IPS DF 4.7 (cell line): Measurements from ENCODE around the gene POP5.
"Not testable (repeated sequence)": the region's sequence is repeated elsewhere in the genome, so short reads cannot be mapped to it uniquely, and the experiment has no call there.

ENCODE experiments used
- DNase-seq: peaks from one replicate; pipeline ENCODE4 v3.0.0-alpha.2; 2013; ENCODE audit warnings: low spot score; ENCODE audit errors: extremely low read depth

POP5 gene, protein sequence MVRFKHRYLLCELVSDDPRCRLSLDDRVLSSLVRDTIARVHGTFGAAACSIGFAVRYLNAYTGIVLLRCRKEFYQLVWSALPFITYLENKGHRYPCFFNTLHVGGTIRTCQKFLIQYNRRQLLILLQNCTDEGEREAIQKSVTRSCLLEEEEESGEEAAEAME

DNA sequence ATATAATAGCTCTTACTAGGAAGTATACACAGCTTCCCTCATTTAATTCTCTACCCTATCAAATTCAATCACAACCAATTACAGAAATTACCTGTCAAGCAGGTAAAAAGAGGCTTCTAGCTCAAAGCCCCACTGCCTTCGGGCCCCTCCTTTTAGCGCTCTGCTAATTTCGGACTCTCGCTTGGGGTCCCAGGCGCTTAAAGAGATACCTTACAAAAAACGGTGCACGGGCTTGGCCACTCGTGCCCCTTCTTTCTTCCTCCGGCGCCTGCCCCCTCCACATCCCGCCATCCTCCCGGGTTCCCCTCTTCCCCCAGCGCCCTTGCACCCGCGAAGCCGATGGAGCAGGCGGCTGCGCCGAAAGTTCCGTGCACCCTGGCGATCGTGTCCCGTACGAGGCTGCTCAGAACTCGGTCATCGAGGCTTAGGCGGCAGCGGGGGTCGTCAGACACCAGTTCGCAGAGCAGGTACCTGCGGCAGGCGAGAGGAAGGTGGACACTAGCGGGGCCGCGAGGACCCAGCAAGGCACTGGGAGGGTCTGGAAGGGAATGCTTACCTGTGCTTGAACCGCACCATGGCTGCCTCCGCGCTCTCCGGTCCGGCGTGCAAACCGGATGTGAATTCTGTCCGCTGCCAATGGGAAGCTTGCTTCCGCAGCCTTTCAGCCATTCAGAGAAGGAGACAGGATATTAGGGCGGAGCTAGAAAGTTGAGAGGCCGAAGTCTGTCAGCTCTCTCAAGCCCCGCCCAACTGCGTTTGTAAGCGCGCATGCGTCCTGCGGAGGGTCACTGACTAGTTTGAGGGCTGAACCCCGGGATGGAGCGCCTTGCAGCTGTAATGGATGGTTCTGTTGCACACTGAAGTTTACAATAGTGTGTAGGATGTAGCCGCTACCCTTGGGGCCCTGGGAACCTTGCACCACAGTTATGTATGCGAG lies at the start of gene POP5:
POP5 (minus strand) TSS at position 616 of the 937 bp plus-strand sequence; CDS start at position 576, 40 bp downstream.
- peak; percentile 99 for DNase-seq

DNA sequence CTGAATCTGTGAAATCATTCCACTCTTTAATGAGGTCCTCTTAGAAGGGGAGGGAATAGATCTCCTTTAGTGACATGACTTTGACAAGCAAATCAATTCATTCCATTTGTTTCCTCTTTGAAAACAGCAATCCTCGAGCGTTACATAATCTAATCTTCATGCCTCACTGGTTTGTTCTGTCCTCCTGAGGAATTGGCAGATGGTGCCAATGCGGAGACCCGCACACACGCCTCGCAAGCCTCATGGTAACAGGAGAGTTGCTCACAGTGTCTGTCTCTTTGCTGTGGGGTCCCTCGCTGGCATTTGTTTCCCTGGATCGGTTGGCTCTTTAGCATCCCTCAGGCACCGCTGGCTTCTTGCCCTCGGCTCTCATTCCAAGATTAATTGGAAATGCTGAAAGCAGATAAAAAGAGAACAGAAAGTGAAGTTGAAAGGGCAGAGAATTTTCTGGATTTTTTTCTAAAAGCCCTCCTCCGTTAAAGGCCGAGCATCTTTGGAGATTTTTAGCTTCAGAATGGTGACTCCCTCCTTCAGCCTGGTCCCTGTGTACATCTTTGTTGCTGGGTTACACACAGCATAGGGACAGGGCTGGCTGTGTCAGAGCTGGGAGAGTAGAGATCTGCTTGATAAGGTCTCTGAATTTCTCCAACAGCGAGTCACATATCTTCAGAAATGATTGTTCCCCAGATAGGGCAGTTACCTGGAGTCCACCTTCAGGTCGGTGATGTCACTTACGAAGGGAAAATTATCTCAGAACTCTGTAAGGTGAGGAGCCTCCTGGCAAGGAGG lies 49.1 kb upstream of the POP5 start:
- no peak for DNase-seq

DNA sequence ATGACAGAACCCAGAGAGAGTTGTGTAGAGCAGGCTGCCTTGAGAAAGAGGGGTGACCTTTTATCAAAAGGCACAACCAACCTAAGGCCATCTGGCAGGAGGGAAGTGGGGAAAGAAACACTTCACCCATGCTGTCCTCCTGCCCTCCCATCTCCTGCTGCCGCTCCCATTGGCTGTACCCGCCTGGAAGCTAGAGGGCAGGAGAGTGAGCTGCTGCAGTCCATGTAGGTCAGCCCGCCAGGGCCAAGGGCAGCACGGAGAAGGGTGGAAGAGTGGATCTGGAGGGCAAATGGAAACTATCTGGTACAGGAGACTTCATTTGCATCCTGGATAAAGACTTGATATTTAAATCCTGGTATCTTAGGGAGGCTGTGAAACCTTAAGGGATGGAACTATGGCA lies 47.7 kb upstream of the POP5 start:
- DNase-seq = no peak

DNA sequence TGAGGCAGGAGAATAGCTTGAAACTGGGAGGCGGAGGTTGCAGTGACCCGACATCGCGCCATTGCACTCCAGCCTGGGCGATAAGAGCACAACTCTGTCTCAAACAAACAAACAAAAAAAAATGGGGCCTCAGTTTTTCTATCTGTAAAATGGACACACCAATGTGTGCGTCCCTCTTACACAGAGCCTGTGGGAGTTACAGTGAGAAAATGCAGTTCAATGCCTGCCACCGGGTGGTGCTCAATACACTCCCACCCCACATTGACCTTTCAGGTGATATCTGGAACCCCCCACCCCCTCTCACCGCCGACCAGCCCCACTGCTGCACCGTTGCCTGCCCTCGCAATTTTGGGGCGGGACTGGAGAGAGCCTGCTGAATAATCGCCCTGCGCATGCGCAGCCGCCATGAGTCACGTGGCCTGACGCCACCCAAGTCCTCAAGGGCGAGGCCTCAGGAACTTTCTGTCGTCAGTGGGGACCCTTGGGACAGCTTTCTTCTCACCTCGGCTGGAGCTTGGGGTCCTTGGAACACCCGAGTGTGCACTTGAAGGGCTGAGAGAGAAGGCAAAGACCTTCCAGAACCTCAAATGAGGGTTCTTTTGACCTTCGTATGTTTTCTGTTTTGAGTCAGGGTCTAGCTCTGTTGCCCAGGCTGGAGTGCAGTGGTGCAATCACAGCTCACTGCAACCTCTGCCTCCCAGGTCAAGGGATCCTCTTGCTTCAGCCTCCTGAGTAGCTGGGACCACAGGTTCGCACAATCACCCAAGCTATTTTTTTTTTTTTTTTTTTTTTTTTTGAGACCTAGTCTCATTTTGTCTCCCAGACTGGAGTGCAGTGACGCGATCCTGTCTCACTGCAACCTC lies 44.6 kb upstream of the POP5 start:
- no peak for DNase-seq

DNA sequence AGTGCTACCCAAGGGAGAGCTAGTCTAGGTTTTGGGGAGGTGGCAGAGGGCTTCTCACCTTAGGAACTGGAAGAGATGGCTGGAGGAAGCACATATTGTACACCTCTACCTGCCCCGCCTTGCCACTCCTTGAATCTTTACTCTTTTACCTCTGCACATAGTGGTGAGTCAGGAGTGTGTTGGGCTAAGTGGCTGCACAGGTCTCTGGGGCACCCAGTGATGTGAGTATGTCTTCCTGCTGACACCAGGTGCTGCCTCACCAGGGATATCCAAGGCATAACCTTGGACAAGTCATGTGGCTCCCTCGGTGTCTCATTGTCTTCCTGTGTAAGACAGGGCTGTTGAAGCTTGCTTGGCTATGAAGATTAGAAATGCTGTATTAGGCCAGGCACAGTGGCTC lies 39.4 kb upstream of the POP5 start:
- no peak for DNase-seq

DNA sequence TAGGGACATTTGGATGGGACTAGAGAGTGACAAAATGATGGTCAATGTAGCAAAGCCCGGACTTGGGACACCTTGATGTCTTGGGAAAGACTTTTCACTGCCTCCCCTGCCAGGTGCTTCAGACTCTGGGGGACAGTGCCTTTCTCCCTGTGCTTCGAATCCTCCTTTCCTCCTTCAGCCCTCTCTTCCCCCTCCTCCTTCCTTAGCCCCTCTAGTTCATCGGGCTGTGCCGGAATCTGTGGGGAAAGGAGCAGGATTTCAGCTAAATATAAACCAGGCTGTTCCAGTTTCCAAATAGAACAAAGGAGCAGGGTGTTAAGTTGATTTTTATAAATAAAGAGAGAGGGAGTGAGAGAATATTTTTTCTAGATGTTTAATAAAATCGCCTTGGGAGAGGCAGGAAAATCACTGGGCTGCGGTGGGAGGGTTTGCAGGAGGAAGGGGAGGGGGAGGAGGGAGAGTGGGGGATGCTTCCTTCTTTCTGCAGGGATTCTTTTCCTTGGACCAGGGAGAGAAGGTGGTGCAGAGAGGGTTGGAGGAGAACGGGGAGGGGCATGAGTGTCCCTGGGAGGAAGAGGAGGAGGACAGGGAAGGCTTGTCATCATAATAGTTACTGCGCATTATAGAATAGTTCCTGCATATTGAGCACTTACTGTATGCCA lies 37.9 kb upstream of the POP5 start:
- no peak for DNase-seq

DNA sequence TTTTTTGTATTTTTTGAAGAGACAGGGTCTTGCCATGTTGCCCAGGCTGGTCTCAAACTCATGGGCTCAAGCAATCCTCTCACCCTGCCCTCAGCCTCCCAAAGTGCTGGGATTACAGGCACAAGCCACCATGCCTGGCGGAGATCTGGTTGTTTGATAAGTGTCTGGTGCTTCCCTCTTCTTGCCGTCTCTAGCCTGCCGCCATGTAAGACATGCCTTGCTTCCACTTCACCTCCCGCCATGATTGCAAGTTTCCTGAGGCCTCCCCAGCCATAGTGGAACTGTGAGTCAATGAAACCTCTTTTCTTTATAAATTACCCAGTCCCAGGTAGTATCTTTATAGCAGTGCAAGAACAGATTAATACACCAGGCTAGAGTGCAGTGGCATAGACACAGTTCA lies 36.6 kb upstream of the POP5 start:
- DNase-seq = not testable (repeated sequence)

DNA sequence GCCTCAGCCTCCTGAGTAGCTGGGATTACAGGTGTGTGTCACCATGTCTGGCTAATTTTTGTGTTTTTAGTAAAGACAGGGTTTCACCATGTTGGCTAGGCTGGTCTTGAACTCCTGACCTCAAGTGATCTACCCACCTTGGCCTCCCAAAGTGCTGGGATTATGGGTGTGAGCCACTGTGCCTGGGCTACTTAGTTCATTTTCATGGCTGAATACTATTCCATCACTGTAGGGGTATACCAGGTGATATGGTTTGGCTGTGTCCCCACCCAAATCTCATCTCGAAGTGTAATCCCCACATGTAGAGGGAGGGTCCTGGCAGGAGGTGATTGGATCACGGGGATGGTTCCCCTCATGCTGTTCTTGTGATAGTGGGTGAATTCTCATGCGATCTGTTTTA lies 36.0 kb upstream of the POP5 start:
- not testable (repeated sequence) for DNase-seq

DNA sequence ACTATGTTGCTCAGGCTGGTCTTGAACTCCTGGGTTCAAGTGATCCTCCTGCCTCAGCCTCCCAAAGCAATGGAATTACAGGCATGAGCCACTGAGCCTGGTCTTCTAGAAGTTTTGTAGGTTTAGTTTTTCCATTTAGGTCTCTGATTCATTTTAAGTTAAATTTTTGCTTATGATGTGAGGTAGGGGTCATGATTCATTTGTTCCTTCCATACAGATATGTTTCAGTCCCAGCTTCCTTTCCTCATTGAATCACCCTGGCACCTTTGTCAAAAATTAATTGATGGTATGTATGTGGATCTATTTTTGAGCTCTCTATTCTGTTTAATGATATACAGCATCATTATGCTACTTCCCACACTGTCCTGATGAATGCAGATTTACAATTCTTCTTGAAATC lies 33.6 kb upstream of the POP5 start:
- no peak for DNase-seq

DNA sequence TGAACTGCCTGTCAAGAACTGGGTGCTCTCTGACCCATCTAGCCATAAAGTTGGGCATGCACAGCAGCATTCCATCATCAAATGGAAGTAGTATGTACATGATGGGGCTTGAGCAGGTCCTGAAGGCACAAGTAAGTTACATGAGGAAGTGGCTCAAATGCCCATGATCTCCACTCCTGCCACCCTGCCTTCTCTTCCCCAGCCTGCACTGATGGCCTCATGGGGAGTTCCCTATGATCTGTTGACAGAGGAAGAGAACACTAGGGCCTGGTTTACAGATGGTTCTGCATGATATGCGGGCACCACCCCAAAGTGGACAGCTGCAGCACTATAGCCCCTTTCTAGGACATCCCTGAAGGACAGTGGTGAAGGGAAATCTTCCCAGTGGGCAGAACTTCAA lies 30.3 kb upstream of the POP5 start:
- not testable (repeated sequence) for DNase-seq

DNA sequence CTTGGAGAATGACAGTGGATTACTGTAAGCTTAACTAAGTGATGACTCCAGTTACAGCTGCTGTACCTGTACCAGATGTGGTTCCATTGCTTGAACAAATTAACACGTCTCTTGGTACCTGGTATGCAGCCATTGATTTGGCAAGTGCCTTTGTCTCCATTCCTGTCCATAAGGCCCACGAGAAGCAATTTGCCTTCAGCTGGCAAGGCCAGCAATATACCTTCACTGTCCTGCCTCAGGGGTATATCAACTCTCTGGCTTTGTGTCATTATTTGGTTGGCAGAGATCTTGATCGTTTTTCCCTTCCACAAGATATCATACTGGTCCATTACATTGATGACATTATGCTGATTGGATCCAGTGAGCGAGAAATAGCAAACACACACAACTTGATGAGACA lies 29.4 kb upstream of the POP5 start:
- no peak for DNase-seq

DNA sequence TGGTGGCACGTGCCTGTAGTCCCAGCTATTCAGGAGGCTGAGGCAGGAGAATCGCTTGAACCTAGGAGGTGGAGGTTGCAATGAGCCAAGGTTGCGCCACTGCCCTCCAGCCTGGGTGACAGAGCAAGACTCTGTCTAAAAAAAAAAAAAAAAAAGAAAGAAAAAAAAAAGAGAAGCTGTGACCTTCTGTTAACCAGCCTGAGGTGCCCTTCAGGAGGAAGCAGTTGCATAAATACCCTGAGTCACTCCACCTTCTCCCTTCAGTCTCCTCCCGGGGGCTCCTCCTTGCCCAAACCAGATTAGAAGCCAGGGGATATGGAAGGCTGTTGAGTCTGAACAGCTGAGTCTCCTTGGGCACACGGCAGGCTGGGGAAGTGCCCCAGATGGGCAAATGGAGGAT lies 21.2 kb upstream of the POP5 start:
- not testable (repeated sequence) for DNase-seq

DNA sequence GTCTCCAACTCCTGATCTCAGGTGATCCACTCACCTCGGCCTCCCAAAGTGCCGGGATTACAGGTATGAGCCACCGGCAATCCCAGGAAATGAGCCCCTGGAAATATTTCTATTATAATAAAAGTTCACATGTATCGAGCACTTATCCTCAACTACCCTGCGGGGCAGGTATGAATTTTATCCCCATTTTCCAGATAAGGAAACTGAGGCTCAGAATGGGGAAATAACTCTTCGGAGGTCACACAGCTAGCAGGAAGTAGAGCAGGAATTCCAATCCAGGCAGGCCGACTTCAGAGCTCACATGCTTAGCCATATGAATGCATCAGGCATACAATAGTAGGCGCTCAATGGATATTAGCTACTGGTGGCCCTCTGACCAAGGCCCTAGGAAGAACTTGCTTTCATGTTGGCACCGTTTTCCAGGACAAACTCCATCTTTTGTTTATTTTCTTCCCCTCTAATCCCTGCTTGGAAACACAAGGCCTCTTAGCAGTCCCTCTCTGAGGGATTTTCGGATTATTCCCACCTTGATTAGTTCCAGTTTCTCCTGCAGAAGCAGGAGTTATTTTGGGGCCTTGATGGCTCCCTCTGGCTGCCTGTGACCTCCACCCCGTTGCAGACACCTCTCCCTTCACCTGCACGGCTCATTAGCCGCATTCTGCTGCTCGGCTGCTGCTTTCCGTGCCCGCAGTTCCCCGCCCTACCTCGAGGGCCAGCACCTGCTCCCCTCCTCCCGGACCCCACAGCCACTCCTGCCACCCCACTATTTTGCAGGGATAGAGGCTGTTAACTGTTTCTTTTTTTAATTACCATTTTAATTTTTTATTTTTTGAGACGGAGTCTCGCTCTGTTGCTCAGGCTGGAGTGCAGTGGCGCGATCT lies 18.7 kb upstream of the POP5 start:
- DNase-seq = no peak

DNA sequence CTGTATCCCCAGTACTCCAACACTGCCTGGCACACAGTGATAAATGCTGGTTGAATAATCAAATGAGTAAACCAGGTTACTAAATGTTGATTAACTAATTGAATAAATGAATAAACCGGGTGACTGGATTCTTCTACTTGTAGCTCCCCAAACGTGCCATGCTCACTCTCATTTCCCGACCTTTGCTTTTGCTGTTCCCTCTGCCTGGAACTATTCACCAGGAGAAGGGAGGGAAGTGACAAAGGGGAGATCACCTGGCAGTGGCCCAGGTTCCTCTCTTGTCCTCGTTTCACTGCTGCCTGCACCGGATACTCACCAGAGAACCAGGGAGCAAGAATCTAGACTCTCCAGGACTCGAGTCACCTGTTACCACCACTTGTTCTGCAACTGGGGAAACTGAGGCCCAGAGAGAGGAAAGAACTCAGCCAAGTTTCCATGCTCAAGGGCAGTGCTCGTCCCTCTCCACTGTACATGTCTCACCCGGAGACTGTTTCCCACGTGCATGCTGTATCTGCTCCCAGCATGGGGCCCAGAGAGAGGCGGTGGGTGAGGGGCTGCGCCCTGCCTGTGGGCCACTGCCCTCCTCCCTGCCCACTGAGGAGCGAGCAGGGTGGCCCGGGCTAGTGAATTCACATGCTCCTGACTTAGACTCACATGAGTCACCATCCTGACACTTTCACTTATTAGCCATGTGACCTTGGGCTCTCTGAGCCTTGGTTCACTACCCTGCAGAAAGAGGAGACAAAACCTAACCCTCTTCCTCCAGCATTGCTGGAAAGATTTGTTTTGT lies 17.7 kb upstream of the POP5 start:
- no peak for DNase-seq

DNA sequence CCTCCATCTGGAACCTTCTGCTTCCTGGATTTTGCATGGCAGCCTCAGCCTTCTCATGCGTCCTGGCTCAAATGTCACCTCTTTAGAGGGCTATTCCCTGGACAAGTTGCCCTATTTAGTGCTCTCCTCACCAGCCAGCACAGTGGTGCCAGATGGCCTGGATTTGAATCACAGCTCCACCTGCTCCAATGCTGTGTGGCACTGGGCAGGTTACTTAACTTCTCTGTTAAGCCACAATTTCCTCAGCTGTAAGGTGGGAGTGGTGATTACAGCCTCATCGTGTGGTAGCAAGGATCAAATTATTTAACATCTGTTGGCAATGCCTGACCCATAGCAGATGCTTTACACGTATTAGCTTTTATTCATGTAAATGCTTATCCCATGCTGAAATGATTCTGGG lies 16.7 kb upstream of the POP5 start:
- DNase-seq = no peak

DNA sequence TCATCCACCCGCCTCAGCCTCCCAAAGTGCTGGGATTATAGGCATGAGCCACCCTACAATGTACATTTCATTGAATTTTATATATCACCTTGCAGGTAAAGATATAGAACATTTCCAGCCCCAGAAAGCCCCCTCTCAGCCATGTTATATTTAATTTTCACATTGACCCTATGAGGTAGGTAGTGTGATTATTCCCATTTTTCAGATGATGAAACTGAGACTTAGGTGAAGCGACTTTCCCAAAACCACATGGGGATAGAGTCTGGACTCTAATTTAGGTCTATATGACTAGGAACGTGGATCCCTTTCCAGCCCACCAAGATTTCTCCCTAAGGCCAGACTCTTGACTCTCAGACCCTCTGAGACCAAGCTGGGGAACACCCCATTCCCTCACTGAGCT lies 15.7 kb upstream of the POP5 start:
- DNase-seq = no peak

DNA sequence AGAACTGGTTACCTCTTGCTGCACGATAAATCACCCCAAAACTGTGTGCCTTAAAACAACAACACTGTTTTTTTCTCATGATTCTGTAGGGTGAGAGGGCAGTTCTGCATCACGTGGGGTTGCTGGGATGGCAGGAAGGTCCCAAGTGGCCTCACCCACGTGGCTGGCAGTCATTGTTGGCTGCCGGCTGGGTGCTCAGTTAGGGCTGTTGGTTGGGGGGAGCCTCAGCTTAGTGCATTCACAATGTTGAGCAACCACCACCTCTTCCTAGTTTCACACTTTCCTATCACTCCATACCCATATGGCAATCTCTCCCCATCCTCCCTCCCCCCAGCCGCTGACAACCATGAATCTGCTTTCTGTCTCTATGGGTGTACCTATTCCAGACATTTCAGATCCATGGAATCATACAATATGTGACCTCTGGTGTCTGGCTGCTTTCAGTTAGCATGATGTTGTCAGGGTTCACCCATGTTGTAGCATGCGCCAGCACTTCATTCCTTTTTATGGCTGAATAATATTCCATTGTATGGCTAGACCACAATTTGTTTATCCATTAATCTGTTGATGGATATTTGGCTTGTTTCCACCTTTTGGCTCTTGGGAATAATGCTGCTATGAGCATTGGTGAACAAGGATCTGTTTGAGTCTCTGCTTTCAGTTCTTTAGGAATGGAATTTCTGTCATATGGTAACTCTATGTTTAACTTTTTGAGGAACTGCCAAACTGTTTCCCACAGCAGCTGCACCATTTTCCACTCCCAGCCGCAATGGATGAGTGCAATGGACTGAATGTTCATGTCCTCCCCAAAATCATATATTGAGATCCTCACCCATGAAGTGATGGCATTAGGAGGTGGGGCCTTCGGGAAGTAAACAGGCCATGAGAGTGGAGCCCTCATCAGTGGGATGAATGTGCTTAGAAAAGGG lies 11.2 kb upstream of the POP5 start:
- no peak for DNase-seq
